NCI-H1105 (cell line): Measurements from ENCODE around the gene MYOF.
"Not testable (repeated sequence)": the region's sequence is repeated elsewhere in the genome, so short reads cannot be mapped to it uniquely, and the experiment has no call there.

Source experiments
- DNase-seq: peaks from one replicate; lab custom pipeline; 2025; lab: John Stamatoyannopoulos, UW

Gene MYOF

GRCh38 chr10:93386631-93387369, 95.3 kb downstream of the MYOF start:
- no peak for DNase-seq

DNA sequence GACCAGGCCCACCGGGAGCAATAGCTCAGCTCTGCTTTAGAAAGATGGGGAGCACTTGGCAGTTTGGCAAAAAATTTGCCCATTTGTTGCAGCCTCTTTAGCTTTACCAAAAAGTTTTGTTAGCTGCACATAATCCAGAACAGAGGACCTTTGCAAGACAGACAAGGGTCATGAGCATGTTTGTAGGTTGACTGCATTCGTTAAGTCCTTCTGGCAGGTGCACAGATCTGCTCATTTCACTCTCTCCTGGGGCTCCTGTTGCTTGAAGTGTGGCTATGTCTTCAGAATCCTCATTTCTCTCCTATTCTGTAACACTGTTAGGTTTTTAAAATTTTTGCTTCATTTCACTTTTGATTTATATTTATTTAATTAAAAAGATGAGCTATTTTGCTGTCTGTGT, 96.8 kb downstream of the MYOF start:
- no peak for DNase-seq

DNA sequence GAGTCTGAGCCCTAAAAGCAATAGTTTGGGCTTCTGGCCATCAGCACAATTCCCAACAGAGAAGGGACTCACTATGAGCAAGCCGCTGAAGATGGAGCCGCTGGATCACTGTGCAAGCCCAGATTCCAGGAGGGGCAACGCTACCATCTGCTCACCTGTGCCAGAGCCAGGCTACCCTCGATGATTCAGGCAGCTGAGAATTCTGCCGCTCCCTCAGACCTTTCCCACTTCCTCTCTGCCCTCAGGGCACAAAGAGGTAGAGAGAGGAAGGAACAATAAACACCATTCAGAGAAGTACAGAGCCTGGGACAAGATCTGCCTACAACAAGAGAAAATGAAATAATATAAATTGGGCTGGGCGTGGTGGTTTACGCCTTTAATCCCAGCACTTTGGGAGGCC, 98.1 kb downstream of the MYOF start:
- DNase-seq, result no peak

DNA sequence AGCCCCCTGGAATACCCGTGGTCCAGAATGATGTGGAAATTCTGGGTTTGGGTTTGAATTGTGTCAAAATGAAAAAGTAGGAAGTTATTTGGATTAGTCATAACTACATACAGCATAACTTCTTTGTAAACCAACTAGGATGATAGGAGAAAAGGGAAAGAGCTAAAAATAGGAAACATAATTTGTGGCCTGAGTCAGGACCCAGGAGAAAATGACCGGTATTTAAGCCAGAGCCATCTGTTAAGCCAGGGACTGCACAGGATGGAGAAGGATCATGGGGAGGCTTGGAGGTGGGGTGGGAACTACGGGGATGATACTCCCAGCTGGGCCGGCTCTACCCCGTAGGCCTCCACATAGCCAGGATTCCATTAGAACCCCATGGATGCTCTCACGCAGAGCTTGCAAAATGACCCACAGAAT, 98.6 kb downstream of the MYOF start:
- DNase-seq, result no peak

DNA sequence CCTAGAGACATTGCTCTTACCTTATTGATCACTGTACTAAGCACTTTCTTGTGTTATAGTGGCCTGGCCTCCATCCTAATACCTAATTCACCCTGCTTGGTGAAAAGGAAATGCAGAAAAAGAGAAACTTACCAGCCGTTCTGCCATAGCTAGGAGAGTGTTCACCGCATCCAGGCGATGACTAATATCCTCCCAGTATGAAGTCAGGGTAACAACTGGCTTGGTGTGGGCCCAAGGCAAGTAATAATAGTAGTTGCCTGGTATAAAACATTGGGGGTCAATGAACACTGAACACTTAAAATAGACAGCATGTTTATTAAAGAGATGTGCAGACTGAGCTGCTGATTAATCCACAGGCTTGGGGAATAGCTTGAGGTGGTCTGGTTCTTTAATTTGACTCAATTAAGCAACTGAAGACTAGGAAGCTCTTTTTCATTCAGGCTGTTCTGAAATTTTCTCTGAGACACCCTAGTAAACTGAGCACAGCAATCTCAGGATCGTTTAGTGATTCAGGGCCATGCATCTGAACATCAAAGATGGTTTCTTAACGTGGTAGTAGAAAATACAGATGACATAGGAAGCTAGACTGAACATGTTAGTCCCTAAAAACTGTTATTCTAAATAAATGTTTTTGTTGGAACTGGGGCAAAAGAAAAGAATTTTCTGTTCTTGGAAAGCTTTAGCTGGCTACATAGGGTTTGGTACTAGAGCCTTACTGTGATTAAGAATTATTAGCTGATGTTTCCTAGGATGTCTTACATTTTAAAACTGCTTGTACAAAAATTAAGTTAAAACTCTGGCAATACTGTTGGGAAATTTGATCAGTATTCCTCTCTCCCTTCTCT, 102.2 kb downstream of the MYOF start:
- no peak for DNase-seq

- DNase-seq, result no peak
Measured at GRCh38 chr10:93378997-93379730, 103.0 kb downstream of the MYOF start.

DNA sequence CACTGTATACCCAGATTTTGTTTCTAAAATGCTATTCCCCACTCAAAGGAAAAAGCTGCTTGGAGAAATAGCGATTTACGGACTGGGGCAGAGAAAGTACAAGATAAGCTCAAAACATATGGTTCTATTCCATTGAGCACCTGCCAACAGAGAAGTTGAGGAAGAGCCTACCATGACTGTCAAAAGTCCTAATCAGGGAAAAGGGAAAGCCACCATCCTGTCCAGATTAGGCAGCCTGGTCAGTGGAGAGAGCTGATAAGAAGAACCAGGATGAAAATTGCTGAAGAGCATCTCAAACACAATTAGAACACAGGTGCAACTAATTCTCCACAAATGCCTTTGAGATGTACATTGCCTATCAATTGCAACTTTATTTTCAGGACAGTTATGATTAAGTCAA, 104.1 kb downstream of the MYOF start:
- no peak for DNase-seq

GRCh38 chr10:93376372-93377293, 105.5 kb downstream of the MYOF start:
- DNase-seq, result no peak

DNA sequence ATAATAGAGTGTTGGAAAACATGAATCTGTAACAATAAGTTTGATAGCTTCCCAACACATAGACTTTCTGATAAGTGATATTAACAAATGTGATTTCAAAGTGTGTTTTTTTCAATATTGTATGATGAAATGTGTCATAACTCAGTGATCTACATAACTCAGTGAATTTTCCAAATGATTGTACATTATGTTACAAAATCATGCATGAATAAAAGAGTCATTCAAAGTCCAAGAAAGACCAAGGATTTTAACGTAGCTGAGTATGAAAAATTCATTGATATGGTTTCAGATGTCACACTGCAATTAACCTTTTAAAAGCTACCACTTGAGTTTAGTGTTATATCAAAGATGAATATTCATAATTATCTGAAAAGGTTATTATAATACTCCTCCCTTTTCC, 111.2 kb downstream of the MYOF start:
- no peak for DNase-seq

DNA sequence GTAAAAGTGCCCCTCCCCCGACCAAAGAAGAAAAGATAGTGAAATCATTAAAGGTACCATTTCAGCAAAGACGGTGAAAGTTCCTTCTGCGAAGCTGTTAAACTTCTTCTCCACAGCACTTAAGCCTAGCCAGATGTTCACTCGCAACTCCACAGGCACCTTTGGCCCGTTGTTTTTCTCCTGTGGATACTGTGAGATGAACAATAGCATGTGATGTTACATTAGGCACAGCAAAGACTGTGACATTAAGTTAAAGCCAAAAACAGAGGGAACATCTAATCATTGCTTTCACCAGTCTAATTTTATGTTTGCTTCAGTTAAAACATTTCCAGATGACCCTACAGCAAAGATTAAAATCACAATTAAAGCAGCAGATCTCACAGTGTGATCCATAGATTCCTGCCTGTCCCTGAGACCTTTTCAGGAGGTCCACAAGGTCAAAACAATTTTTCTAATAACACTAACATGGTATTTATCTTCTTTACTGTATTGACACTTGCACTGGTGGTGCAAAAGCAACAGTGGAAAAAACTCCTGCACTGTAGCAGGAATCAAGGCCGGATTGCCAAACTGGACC, 112.5 kb downstream of the MYOF start:
- DNase-seq, result no peak

DNA sequence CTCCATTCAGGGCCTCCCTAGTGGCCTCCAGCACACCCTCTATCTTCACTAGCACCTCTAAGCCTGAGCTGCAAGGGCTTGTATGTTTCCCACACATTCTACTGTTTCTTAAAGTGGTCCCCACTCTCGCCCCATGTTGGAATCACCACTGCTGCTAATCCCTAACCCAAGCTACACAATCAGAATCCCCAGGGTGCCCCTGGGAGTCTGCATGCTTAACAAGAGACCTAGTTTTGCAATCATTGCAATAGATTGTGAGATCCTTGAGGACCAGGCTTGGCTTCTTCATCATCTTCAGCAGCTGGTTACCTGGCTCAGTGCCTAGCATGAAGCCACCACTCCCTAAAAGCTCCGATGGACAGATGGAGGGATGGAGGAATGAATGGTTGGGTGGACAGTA, 113.9 kb downstream of the MYOF start:
- no peak for DNase-seq

DNA sequence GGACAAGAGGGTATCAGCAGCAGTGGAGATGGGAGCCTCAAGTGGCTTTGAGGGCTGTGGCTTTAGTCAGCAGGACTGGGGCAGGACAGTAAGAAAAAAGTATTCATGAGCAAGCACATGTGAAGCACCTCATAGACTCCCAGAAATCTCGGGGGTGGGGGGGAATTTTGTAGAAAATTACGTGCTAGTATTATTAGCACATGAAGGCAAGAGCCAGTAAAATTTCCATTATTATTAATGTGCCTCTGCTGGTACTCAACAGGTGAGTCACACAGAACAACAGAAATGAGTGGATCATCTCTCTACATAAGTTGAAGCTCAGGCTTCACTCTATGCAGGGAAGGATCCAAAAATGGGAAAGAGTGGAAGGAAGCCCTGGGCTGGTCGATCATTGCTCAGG, 114.5 kb downstream of the MYOF start:
- no peak for DNase-seq

GRCh38 chr10:93364966-93365365, 117.2 kb downstream of the MYOF start:
- no peak for DNase-seq

GRCh38 chr10:93363891-93364648, 118.1 kb downstream of the MYOF start:
- no peak for DNase-seq

- DNase-seq, result not testable (repeated sequence)
Measured at GRCh38 chr10:93358398-93358797, 123.7 kb downstream of the MYOF start.

GRCh38 chr10:93357680-93358079, 124.5 kb downstream of the MYOF start:
- DNase-seq, result peak; percentile 34

DNA sequence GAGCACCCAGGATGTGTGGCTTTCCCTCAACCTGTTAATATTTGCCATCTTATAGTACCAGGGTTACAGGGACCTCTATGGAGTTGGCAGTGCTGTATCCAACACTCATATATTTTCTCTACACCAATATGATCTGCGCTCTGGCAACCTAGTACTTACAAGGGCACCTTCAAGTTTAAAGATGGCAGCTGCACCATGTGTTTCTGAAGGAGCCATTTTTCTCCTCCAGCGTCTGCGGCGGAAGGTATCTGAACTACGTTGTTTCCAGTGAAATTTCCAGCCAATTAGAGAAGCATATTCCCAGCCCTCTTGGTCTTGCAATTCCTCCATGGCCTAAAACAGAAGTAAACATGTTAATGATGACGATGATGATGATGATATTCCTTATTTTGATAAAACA, 125.6 kb downstream of the MYOF start:
- DNase-seq, result no peak

- DNase-seq, result peak; percentile 16
Measured at GRCh38 chr10:93352638-93353383, 129.3 kb downstream of the MYOF start.

DNA sequence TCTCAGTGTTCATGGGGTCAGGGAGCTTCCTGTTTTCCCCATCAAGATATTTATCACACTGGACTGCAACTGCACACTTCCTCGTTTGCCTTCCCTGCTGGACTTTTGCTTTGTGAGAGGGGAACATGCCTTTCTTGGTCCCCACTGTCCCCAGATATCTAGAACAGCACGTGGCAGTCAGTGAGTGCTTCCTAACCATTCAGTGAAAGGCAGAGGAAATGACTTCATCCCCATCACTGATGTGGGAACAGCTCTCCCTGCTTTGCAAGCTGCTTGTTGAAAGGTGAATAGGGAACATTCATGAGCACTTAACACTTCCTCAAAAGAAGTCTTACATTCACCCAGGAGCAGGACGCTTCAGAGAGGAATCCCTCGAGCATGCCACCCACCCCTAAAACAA, 135.4 kb downstream of the MYOF start:
- no peak for DNase-seq

DNA sequence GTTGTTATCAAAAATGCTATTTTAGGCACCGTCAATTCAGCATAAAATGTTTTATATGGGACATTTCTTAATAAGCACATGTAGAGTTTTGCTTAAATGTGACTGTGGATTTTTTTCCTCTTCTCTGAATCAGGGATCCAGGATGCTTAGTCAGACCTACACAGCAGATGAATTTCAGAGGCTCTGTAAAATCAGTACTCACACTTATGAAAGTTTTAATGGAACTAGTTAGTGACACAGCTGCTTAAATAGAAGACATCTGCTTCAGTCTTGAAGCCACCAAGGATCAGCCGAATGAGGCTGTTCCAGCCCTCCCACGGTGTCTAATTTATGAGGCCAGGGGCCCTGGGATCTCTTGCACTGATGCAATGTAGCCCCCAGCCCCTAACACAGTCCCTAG, 136.0 kb downstream of the MYOF start:
- DNase-seq, result no peak
